Fibroblast of lung (primary cell): ENCODE measurements around the gene ADAMTS5. TPM values are rescaled to one million over a fixed set of nuclear protein-coding genes. Genes with fewer than 3 reads are reported as not detected.
A peak's percentile ranks its signal among the peaks of the same experiment; 100 is the strongest.

Experiments
- DNase-seq, 2 donors: peaks; one replicate each; pipeline versions ENCODE4 v3.0.0 to v3.0.0-alpha.2; 2010; ENCODE audit warnings: low read depth in 2 of 2
- H2AFZ ChIP-seq: 2 replicates; pipeline ENCODE4 v1.5.1; 2012; ENCODE audit warnings: low read length, control low read depth, inconsistent platforms
- H3K27ac ChIP-seq: 2 replicates; pipeline ENCODE4 v1.5.1; 2011; ENCODE audit warnings: low read length, control low read depth; ENCODE audit not compliant: insufficient read depth
- H3K27me3 ChIP-seq: 2 replicates; pipeline ENCODE4 v1.5.1; 2011; ENCODE audit warnings: mild to moderate bottlenecking, low read length; ENCODE audit not compliant: control insufficient read depth, insufficient read depth
- H3K36me3 ChIP-seq: 2 replicates; pipeline ENCODE4 v1.5.1; 2011; ENCODE audit warnings: low read length; ENCODE audit not compliant: control insufficient read depth, insufficient read depth
- H3K4me1 ChIP-seq: 2 replicates; pipeline ENCODE4 v1.5.1; 2011; ENCODE audit warnings: low read length; ENCODE audit not compliant: control insufficient read depth, insufficient read depth; ENCODE audit errors: extremely low read depth
- H3K4me2 ChIP-seq: 2 replicates; pipeline ENCODE4 v1.5.1; 2011; ENCODE audit warnings: low read length, control low read depth; ENCODE audit not compliant: insufficient read depth; ENCODE audit errors: extremely low read depth
- H3K4me3 ChIP-seq, 4 experiments: fragments of 200-600 bp in 1 of 4; sonication (generic) in 1 of 4; replicated peaks in 1 of 4; 2 replicates each; pipeline ENCODE4 v1.5.1; 2011 to 2016; ENCODE audit warnings: low read length in 4 of 4, low read depth in 3 of 4, mild to moderate bottlenecking in 3 of 4, control low read depth in 2 of 4, inconsistent platforms in 1 of 4, mixed read lengths in 1 of 4; ENCODE audit not compliant: insufficient read depth in 1 of 4; ENCODE audit errors: control extremely low read depth in 1 of 4
- H3K79me2 ChIP-seq: 2 replicates; pipeline ENCODE4 v1.5.1; 2012; ENCODE audit warnings: mild to moderate bottlenecking, low read length, inconsistent platforms; ENCODE audit not compliant: control insufficient read depth, insufficient read depth
- H3K9ac ChIP-seq: 2 replicates; pipeline ENCODE4 v1.5.1; 2011; ENCODE audit warnings: mild to moderate bottlenecking, low read length, control low read depth; ENCODE audit not compliant: insufficient read depth
- H3K9me3 ChIP-seq: 2 replicates; pipeline ENCODE4 v1.5.1; 2012; ENCODE audit warnings: low read depth, low read length; ENCODE audit not compliant: control insufficient read depth, insufficient read depth
- H4K20me1 ChIP-seq: 2 replicates; pipeline ENCODE4 v1.5.1; 2011; ENCODE audit warnings: low read length; ENCODE audit not compliant: control insufficient read depth, insufficient read depth; ENCODE audit errors: extremely low read depth
- CTCF ChIP-seq, 2 donors: IDR thresholded peaks in 1 of 2; conservative IDR thresholded peaks in 1 of 2; 1 replicate in 1 of 2; 2 replicates in 1 of 2; pipeline ENCODE4 v1.5.1; 2011 to 2012; ENCODE audit warnings: low read length in 2 of 2, control low read depth in 1 of 2, inconsistent platforms in 1 of 2, low read depth in 1 of 2, mild to moderate bottlenecking in 1 of 2
- EZH2 ChIP-seq: IDR thresholded peaks from 2 replicates; pipeline ENCODE4 v1.5.1; 2012; ENCODE audit warnings: low read length, control low read depth, mild to moderate bottlenecking; ENCODE audit errors: missing control alignments
- polyA plus RNA-seq, 2 donors: library from polyadenylated mRNA; depleted of rRNA in 1 of 2; stranded (reverse) in 1 of 2; unstranded in 1 of 2; fragments of >200 nt; gene quantifications; 2 replicates each; pipeline ENCODE4 v1.2.1, GENCODE V29; 2011 to 2012; ENCODE audit warnings: missing spikeins in 1 of 2
- total RNA-seq: library from RNA; depleted of rRNA; stranded (reverse); fragments of >200 nt; gene quantifications from 2 replicates; pipeline ENCODE4 v1.2.1, GENCODE V29; 2014

The ADAMTS5 gene
- total and polyA plus RNA-seq, 2 donors (not counting 1 experiment from before 2014, with no cell fraction given), result 4.3 to 12.2 TPM

- Histone ChIP-seq H3K4me2 (no peak overlapping the region), H2AFZ (no peak overlapping the region), H3K27me3 (no peaks in the 10 kb centered on the region), H4K20me1 (no peaks in the 10 kb centered on the region), H3K4me1 (peaks cover 5% of the 10 kb centered on the region), H3K27ac (no peak overlapping the region), H3K4me3 (no peak overlapping the region), H3K9ac (no peak overlapping the region), H3K9me3 (no peaks in the 10 kb centered on the region), H3K79me2 (no peaks in the 10 kb centered on the region), H3K36me3 (no peaks in the 10 kb centered on the region)
- DNase-seq, result no peak
- no peak for TF ChIP-seq EZH2
- TF ChIP-seq CTCF (conservative IDR thresholded peaks at IDR 0.05 in 1 of 2, IDR thresholded peaks at IDR 0.05 in 1 of 2; ENCODE audit: low read depth in 1 of 2, low read length in 2 of 2), result no peak
Observed at GRCh38 chr21:26914557-26914956, 52.3 kb downstream of the ADAMTS5 start.

GRCh38 chr21:26912466-26912865, 54.4 kb downstream of the ADAMTS5 start:
- TF ChIP-seq EZH2 (no peak), CTCF (conservative IDR thresholded peaks at IDR 0.05 in 1 of 2, IDR thresholded peaks at IDR 0.05 in 1 of 2; ENCODE audit: low read depth in 1 of 2, low read length in 2 of 2) (no peak)
- Histone ChIP-seq H3K36me3 (no peaks in the 10 kb centered on the region), H3K9me3 (no peaks in the 10 kb centered on the region), H2AFZ (no peak overlapping the region), H3K4me2 (no peak overlapping the region), H3K4me3 (no peak overlapping the region), H3K4me1 (no peaks in the 10 kb centered on the region), H3K27ac (no peak overlapping the region), H3K9ac (no peak overlapping the region), H4K20me1 (no peaks in the 10 kb centered on the region), H3K27me3 (no peaks in the 10 kb centered on the region), H3K79me2 (no peaks in the 10 kb centered on the region)
- no peak for DNase-seq

- no peak overlapping the region for H3K9ac ChIP-seq
- TF ChIP-seq EZH2, result no peak
- peak in 1 of 2 donors; percentile 4 for TF ChIP-seq CTCF (conservative IDR thresholded peaks at IDR 0.05 in 1 of 2, IDR thresholded peaks at IDR 0.05 in 1 of 2; ENCODE audit: low read depth in 1 of 2, low read length in 2 of 2)
Observed at GRCh38 chr21:26909972-26910371, 56.9 kb downstream of the ADAMTS5 start.

More at GRCh38 chr21:26909972-26910371, 56.9 kb downstream of the ADAMTS5 start:
- Histone ChIP-seq H3K4me1 (no peaks in the 10 kb centered on the region), H2AFZ (no peak overlapping the region), H3K9me3 (no peaks in the 10 kb centered on the region), H3K27me3 (no peaks in the 10 kb centered on the region), H3K79me2 (no peaks in the 10 kb centered on the region), H3K27ac (no peak overlapping the region), H3K36me3 (no peaks in the 10 kb centered on the region), H4K20me1 (no peaks in the 10 kb centered on the region), H3K4me3 (no peak overlapping the region), H3K4me2 (no peak overlapping the region)
- DNase-seq, result peak in 1 of 2 donors; percentile 9
